ENCODE data around the gene DCTN4.

The DCTN4 gene

GRCh38 chr5:150786876-150787275, 28.1 kb upstream of the DCTN4 start:
- no peaks in the 10 kb centered on the region for H3K9me3 ChIP-seq (replicated peaks; ENCODE audit: low read length)
- H3K4me3 ChIP-seq (ENCODE audit: low read length): no peak overlapping the region
- H3K4me1 ChIP-seq (ENCODE audit: control insufficient read depth, insufficient read depth, low read length): peaks cover 74% of the 10 kb centered on the region
- peaks cover 12% of the 10 kb centered on the region for H3K36me3 ChIP-seq (ENCODE audit: insufficient read depth, low read length)
- H3K4me2 ChIP-seq (ENCODE audit: low read length): peak overlapping the region; percentile 5
- no peaks in the 10 kb centered on the region for H3K27me3 ChIP-seq (ENCODE audit: control insufficient read depth, insufficient read depth, low read length)
- no peak overlapping the region for H3K9ac ChIP-seq (ENCODE audit: low read depth, low read length)

DNA sequence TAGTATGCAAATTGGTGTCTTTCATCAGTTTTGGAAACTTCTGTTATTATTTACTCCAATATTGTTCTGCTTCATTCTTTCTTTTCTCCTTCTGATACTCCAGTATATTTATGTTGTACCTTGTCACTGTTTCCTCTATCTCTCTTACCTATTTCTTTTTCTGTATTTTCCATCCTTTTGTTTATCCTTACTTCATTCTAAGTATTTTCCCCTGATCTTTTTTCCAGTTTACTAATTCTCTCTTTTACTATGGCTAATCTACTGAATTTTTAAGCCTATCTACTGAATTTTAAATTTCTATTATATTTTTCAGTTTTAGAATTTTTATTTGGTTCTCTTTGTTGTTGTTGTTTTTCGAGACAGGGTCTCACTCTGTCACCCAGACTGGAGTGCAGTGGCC, 27.1 kb upstream of the DCTN4 start:
- no peaks in the 10 kb centered on the region for H3K27me3 ChIP-seq (ENCODE audit: control insufficient read depth, insufficient read depth, low read length)
- H3K4me2 ChIP-seq (ENCODE audit: low read length): no peak overlapping the region
- no peaks in the 10 kb centered on the region for H3K9me3 ChIP-seq (replicated peaks; ENCODE audit: low read length)
- H3K36me3 ChIP-seq (ENCODE audit: insufficient read depth, low read length): peaks cover 12% of the 10 kb centered on the region
- H3K9ac ChIP-seq (ENCODE audit: low read depth, low read length): no peak overlapping the region
- H3K4me3 ChIP-seq (ENCODE audit: low read length): no peak overlapping the region
- H3K4me1 ChIP-seq (ENCODE audit: control insufficient read depth, insufficient read depth, low read length): peaks cover 74% of the 10 kb centered on the region

GRCh38 chr5:150783422-150783928, 24.7 kb upstream of the DCTN4 start:
- H3K9me3 ChIP-seq (replicated peaks; ENCODE audit: low read length): no peaks in the 10 kb centered on the region
- peaks cover 15% of the 10 kb centered on the region for H3K36me3 ChIP-seq (ENCODE audit: insufficient read depth, low read length)
- H3K9ac ChIP-seq (ENCODE audit: low read depth, low read length): peak overlapping the region; percentile 94
- H3K4me3 ChIP-seq (ENCODE audit: low read length): peak overlapping the region; percentile 88
- H3K4me2 ChIP-seq (ENCODE audit: low read length): peak overlapping the region; percentile 94
- H3K4me1 ChIP-seq (ENCODE audit: control insufficient read depth, insufficient read depth, low read length): peaks cover 61% of the 10 kb centered on the region
- no peaks in the 10 kb centered on the region for H3K27me3 ChIP-seq (ENCODE audit: control insufficient read depth, insufficient read depth, low read length)

DNA sequence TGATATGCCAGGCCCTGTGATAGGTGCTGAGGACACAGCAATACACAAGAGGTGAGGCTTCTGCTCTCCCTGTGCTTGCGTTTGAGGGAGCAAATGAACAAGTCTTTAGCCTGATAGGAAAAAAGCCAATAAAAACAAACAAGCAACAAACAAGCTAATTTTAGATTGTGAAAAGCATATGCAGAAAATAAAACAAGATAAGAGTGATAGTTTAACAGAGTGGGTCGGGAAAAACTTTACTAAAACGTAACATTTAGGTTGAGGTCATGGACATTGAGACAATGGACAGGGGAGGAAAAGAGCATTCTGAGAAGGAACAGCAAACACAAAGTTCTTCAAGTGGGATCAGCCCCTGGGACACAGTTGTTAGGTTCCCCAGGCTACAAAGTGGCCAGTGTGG, 24.0 kb upstream of the DCTN4 start:
- Histone ChIP-seq H3K4me3 (ENCODE audit: low read length) (peak overlapping the region; percentile 88), H3K36me3 (ENCODE audit: insufficient read depth, low read length) (peaks cover 15% of the 10 kb centered on the region), H3K4me2 (ENCODE audit: low read length) (peak overlapping the region; percentile 94), H3K4me1 (ENCODE audit: control insufficient read depth, insufficient read depth, low read length) (peaks cover 65% of the 10 kb centered on the region), H3K9ac (ENCODE audit: low read depth, low read length) (peak overlapping the region; percentile 94), H3K9me3 (replicated peaks; ENCODE audit: low read length) (no peaks in the 10 kb centered on the region), H3K27me3 (ENCODE audit: control insufficient read depth, insufficient read depth, low read length) (no peaks in the 10 kb centered on the region)

DNA sequence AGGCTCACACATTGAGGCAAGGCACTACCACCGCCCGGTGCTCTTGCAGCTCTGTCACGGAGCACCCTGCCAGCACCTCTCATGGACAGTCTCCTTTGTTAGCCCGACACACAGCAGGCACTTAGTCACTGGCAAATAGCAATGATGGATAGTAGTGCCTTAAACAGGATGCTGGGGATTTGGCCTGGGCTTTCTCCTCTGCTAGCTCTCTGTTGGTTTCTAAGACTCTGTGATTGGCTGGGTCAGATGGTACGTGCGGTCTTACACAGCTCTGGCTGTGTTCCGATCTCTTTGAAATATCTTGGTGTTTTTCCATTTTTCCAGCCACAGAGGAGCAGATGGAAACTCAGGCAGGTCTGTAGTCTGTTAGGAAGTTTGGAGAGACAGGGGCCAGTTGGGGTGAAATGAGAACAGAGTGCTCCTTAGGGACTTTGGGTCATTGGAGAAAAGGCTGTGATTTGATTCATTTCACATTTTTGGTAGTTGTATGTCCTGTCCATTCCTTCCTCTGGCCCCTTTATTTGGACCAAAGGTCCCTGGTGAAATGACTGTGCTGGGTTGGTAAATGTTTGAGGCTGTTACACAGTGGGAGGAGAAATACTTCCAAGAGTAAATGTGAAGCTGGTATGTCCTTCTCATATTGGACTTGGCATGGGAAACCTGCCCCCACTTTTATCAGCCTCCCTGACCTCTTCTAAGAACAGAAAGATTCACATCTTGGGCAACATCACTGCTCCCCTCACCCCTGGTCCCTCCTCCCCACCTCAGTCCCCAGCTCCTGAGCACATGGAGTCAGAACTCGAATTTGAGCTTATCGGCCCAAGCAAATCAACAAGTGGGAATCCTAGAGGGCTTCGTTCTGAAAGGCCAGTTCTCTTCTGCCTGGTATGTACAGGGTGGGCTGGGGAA, 23.1 kb upstream of the DCTN4 start:
- Histone ChIP-seq H3K36me3 (ENCODE audit: insufficient read depth, low read length) (peaks cover 15% of the 10 kb centered on the region), H3K4me1 (ENCODE audit: control insufficient read depth, insufficient read depth, low read length) (peaks cover 65% of the 10 kb centered on the region), H3K9ac (ENCODE audit: low read depth, low read length) (peak overlapping the region; percentile 94), H3K4me2 (ENCODE audit: low read length) (peak overlapping the region; percentile 94), H3K27me3 (ENCODE audit: control insufficient read depth, insufficient read depth, low read length) (no peaks in the 10 kb centered on the region), H3K4me3 (ENCODE audit: low read length) (peak overlapping the region; percentile 88), H3K9me3 (replicated peaks; ENCODE audit: low read length) (no peaks in the 10 kb centered on the region)

DNA sequence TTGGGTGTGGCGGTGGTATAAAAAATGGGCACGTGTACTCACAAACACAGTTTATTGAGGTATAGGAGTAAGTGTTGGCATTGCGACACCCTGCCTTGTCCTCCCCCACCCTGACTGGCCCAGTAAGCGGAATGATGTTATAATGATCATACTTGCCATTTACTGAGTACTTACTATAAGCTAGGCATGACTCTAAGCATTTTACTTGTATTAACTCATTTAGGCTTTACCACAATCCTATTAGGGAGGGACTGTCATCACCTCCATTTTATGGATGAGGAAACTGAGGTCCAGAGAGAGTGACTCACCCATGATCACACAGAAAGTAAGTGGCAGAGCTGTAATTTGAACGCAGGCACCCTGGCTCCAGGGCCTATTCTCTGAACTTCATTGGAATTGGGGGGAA, 22.0 kb upstream of the DCTN4 start:
- Histone ChIP-seq H3K9ac (ENCODE audit: low read depth, low read length) (peak overlapping the region; percentile 94), H3K36me3 (ENCODE audit: insufficient read depth, low read length) (peaks cover 11% of the 10 kb centered on the region), H3K27me3 (ENCODE audit: control insufficient read depth, insufficient read depth, low read length) (no peaks in the 10 kb centered on the region), H3K4me1 (ENCODE audit: control insufficient read depth, insufficient read depth, low read length) (peaks cover 61% of the 10 kb centered on the region), H3K4me3 (ENCODE audit: low read length) (peak overlapping the region; percentile 88), H3K9me3 (replicated peaks; ENCODE audit: low read length) (no peaks in the 10 kb centered on the region), H3K4me2 (ENCODE audit: low read length) (peak overlapping the region; percentile 94)

- H3K4me2 ChIP-seq (ENCODE audit: low read length): peak overlapping the region; percentile 94
- peak overlapping the region; percentile 94 for H3K9ac ChIP-seq (ENCODE audit: low read depth, low read length)
- H3K36me3 ChIP-seq (ENCODE audit: insufficient read depth, low read length): peaks cover 10% of the 10 kb centered on the region
- H3K4me1 ChIP-seq (ENCODE audit: control insufficient read depth, insufficient read depth, low read length): peaks cover 61% of the 10 kb centered on the region
- H3K27me3 ChIP-seq (ENCODE audit: control insufficient read depth, insufficient read depth, low read length): no peaks in the 10 kb centered on the region
- H3K9me3 ChIP-seq (replicated peaks; ENCODE audit: low read length): no peaks in the 10 kb centered on the region
- peak overlapping the region; percentile 88 for H3K4me3 ChIP-seq (ENCODE audit: low read length)
Observed at GRCh38 chr5:150780187-150780692, 21.4 kb upstream of the DCTN4 start.

GRCh38 chr5:150779397-150780186, 20.8 kb upstream of the DCTN4 start:
- H3K4me2 ChIP-seq (ENCODE audit: low read length): peak overlapping the region; percentile 94
- H3K9ac ChIP-seq (ENCODE audit: low read depth, low read length): peak overlapping the region; percentile 94
- H3K27me3 ChIP-seq (ENCODE audit: control insufficient read depth, insufficient read depth, low read length): no peaks in the 10 kb centered on the region
- no peaks in the 10 kb centered on the region for H3K9me3 ChIP-seq (replicated peaks; ENCODE audit: low read length)
- peaks cover 59% of the 10 kb centered on the region for H3K4me1 ChIP-seq (ENCODE audit: control insufficient read depth, insufficient read depth, low read length)
- peaks cover 10% of the 10 kb centered on the region for H3K36me3 ChIP-seq (ENCODE audit: insufficient read depth, low read length)
- H3K4me3 ChIP-seq (ENCODE audit: low read length): peak overlapping the region; percentile 88

DNA sequence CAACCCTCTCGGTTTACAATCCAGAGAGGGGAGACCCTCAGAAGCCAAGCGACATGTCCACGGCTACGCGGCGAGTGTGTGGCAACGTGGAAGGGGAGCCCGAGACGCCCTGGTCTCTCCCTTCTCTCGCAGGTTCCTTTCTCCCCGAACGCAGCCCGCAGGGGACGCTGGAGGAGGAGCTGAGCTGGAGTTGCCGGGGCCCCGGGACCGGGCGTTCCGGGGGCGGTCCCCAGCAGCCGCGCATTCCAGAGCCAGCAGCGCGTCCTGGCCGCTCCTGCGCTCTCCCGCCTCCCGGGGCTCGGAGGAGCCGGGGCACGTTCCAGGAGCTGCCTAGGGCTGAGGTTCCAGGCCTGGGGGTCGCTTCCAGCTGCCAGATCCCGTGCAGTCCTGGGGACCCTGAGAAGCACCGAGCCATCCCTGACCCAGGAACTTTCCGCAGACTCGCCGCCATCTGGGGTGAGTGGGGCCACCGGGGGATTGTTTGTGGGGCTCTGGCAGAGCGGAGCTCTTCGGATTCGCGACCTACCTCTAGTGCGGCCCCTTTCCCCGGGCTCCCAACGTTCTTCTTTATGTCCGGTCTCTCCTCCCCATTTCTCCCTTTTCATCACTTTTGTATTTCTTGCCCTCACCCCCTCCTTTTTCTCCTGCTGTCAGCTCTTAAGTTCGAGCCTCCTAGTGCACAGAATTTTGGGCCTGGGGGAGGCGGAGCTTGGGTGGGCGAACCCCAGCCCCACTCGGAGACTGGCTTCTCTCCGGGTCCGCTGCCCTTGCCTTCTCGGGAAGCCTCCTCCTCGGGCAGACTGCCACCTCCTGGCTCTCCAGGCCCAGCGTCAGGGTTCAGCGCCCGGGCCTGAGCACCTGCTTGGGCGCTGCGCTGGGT, 19.9 kb upstream of the DCTN4 start, which contains the start of gene SMIM3:
TSS of gene SMIM3 (plus strand) at position 241 of the 880 bp plus-strand sequence. CDS start 16,684 bp downstream, outside the sequence.
- H3K4me1 ChIP-seq (ENCODE audit: control insufficient read depth, insufficient read depth, low read length): peaks cover 58% of the 10 kb centered on the region
- peak within 1 kb of the TSS; percentile 94 for H3K4me2 ChIP-seq (ENCODE audit: low read length)
- H3K36me3 ChIP-seq (ENCODE audit: insufficient read depth, low read length): peaks cover 10% of the 10 kb centered on the region
- H3K9me3 ChIP-seq (replicated peaks; ENCODE audit: low read length): no peaks in the 10 kb centered on the region
- H3K27me3 ChIP-seq (ENCODE audit: control insufficient read depth, insufficient read depth, low read length): no peaks in the 10 kb centered on the region
- peak within 1 kb of the TSS; percentile 88 for H3K4me3 ChIP-seq (ENCODE audit: low read length)
- H3K9ac ChIP-seq (ENCODE audit: low read depth, low read length): peak within 1 kb of the TSS; percentile 94

DNA sequence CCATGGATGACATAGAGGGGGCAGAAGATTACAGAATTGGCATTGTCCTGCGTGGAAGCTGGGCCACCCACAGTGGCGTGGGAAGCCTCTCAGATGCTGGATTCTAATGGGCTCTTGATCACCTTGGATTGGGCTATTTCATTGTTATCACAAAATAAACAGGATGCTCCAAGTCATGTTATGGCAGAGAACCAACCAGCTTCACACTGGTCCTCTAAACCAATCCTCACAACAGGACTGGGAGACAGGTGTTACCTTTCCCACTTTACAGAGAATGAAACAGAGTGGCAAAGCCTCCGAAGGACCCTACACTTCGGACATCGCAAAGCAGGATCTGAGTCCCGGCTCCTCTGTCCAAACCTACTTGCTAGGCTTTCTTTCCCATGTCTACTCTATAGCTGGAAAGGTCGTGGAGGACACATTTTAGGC, 19.3 kb upstream of the DCTN4 start:
- H3K4me1 ChIP-seq (ENCODE audit: control insufficient read depth, insufficient read depth, low read length): peaks cover 59% of the 10 kb centered on the region

More for the DNA sequence above, 19.3 kb upstream of the DCTN4 start:
- Histone ChIP-seq H3K4me2 (ENCODE audit: low read length) (peak overlapping the region; percentile 94), H3K9me3 (replicated peaks; ENCODE audit: low read length) (no peaks in the 10 kb centered on the region), H3K9ac (ENCODE audit: low read depth, low read length) (peak overlapping the region; percentile 94), H3K36me3 (ENCODE audit: insufficient read depth, low read length) (peaks cover 10% of the 10 kb centered on the region), H3K4me3 (ENCODE audit: low read length) (peak overlapping the region; percentile 88), H3K27me3 (ENCODE audit: control insufficient read depth, insufficient read depth, low read length) (no peaks in the 10 kb centered on the region)
